Hepatocyte (in vitro differentiated cells): ENCODE data around the gene SHMT2. TPM values are rescaled to one million over a fixed set of nuclear protein-coding genes. Genes with fewer than 3 reads are reported as not detected.

Experiments used
- DNase-seq: peaks from one replicate; pipeline ENCODE4 v3.0.0-alpha.2; 2016; ENCODE audit warnings: low spot score
- H2AFZ ChIP-seq: fragments of 200-600 bp; sonication (generic); 2 replicates; pipeline ENCODE4 v1.6.0; 2016; ENCODE audit warnings: antibody characterized with exemption, mild to moderate bottlenecking
- H3K27ac ChIP-seq: fragments of 200-600 bp; sonication (generic); 2 replicates; pipeline ENCODE4 v1.5.1; 2016; ENCODE audit warnings: mild to moderate bottlenecking
- H3K27me3 ChIP-seq: fragments of 200-600 bp; sonication (generic); 2 replicates; pipeline ENCODE4 v1.6.1; 2016
- H3K36me3 ChIP-seq: fragments of 200-600 bp; sonication (generic); replicated peaks from 2 replicates; pipeline ENCODE4 v1.5.1; 2016; ENCODE audit warnings: low read depth; ENCODE audit not compliant: insufficient read depth
- H3K4me1 ChIP-seq: fragments of 200-600 bp; sonication (generic); 2 replicates; pipeline ENCODE4 v1.5.1; 2016; ENCODE audit warnings: mild to moderate bottlenecking, moderate library complexity; ENCODE audit not compliant: insufficient read depth
- H3K4me2 ChIP-seq: fragments of 200-600 bp; sonication (generic); 2 replicates; pipeline ENCODE4 v1.6.0; 2016
- H3K4me3 ChIP-seq: fragments of 200-600 bp; sonication (generic); 2 replicates; pipeline ENCODE4 v1.5.1; 2016; ENCODE audit warnings: mild to moderate bottlenecking
- H3K79me2 ChIP-seq: fragments of 200-600 bp; sonication (generic); 2 replicates; pipeline ENCODE4 v1.6.0; 2017; ENCODE audit warnings: mild to moderate bottlenecking
- H3K9me2 ChIP-seq: fragments of 200-600 bp; sonication (generic); replicated peaks from 2 replicates; pipeline ENCODE4 v1.6.0; 2017; ENCODE audit warnings: mild to moderate bottlenecking; ENCODE audit not compliant: insufficient read depth
- H3K9me3 ChIP-seq: fragments of 200-600 bp; sonication (generic); 2 replicates; pipeline ENCODE4 v1.5.1; 2016; ENCODE audit warnings: low read depth, mild to moderate bottlenecking
- H4K20me1 ChIP-seq: fragments of 200-600 bp; sonication (generic); 2 replicates; pipeline ENCODE4 v1.6.0; 2016; ENCODE audit warnings: mild to moderate bottlenecking; ENCODE audit not compliant: insufficient read depth, poor library complexity, severe bottlenecking
- CTCF ChIP-seq: fragments of 200-600 bp; sonication (generic); IDR thresholded peaks from 2 replicates; pipeline ENCODE4 v1.5.1; 2016; ENCODE audit warnings: antibody characterized with exemption, mild to moderate bottlenecking; ENCODE audit not compliant: poor library complexity
- EZH2 ChIP-seq: fragments of 200-600 bp; sonication (generic); IDR thresholded peaks from 2 replicates; pipeline ENCODE4 v1.6.1; 2016; ENCODE audit warnings: antibody characterized with exemption, mild to moderate bottlenecking, borderline replicate concordance
- EZH2phosphoT487 ChIP-seq: fragments of 200-600 bp; sonication (generic); IDR thresholded peaks from one replicate; pipeline ENCODE4 v1.6.1; 2018; ENCODE audit warnings: antibody characterized with exemption, mild to moderate bottlenecking, low read depth, moderate library complexity; ENCODE audit not compliant: unreplicated experiment, severe bottlenecking
- WGBS: methylation state at CpG from one replicate; pipeline ENCODE4 v1.1.6; 2016; ENCODE audit warnings: low lambda C conversion rate; ENCODE audit errors: missing lambda C conversion rate; 5-methylcytosine and 5-hydroxymethylcytosine counted together
- polyA plus RNA-seq: library from polyadenylated mRNA; unstranded; fragments of >200 nt; fragmentation: Nextera tagmentation; extraction: Ambion mirVana; gene quantifications from 2 replicates; pipeline ENCODE4 v1.2.1, GENCODE V29; 2016
- total RNA-seq: library from RNA; depleted of rRNA; stranded (reverse); fragments of >200 nt; gene quantifications from 2 replicates; pipeline ENCODE4 v1.2.3, GENCODE V29; 2014

Gene SHMT2
- total and polyA plus RNA-seq, 2 experiments from 2014 or later, result 126 to 168 TPM

GRCh38 chr12:57208631-57209282, 20.8 kb upstream of the SHMT2 start:
- H3K4me3 ChIP-seq, result no peak overlapping the region
- TF ChIP-seq EZH2phosphoT487 (no peak), EZH2 (no peak), CTCF (no peak)
- H3K36me3 ChIP-seq, result no peaks in the 10 kb centered on the region
- no peaks in the 10 kb centered on the region for H3K4me1 ChIP-seq
- no peaks in the 10 kb centered on the region for H4K20me1 ChIP-seq
- no peak overlapping the region for H2AFZ ChIP-seq
- H3K27me3 ChIP-seq, result no peaks in the 10 kb centered on the region
- H3K27ac ChIP-seq, result no peak overlapping the region
- H3K4me2 ChIP-seq, result no peak overlapping the region
- DNase-seq, result no peak
- H3K9me2 ChIP-seq, result no peaks in the 10 kb centered on the region
- no peaks in the 10 kb centered on the region for H3K9me3 ChIP-seq
- H3K79me2 ChIP-seq, result no peaks in the 10 kb centered on the region
- 95% methylated on average over 20 of the region's 22 CpGs for WGBS

- WGBS, result 97% methylated on average over 6 of the region's 8 CpGs
- no peak for DNase-seq
- H3K4me2 ChIP-seq, result no peak overlapping the region
- H3K9me3 ChIP-seq, result no peaks in the 10 kb centered on the region
- no peak overlapping the region for H3K27ac ChIP-seq
- no peaks in the 10 kb centered on the region for H3K79me2 ChIP-seq
- H3K36me3 ChIP-seq, result no peaks in the 10 kb centered on the region
- H3K27me3 ChIP-seq, result peaks cover 5% of the 10 kb centered on the region
- H2AFZ ChIP-seq, result no peak overlapping the region
- H3K9me2 ChIP-seq, result no peaks in the 10 kb centered on the region
- TF ChIP-seq CTCF (no peak), EZH2phosphoT487 (no peak), EZH2 (no peak)
- no peaks in the 10 kb centered on the region for H4K20me1 ChIP-seq
- no peak overlapping the region for H3K4me3 ChIP-seq
- peaks cover 4% of the 10 kb centered on the region for H3K4me1 ChIP-seq
Observed at GRCh38 chr12:57209916-57210315, 19.6 kb upstream of the SHMT2 start.

- Histone ChIP-seq H3K9me3 (no peaks in the 10 kb centered on the region), H3K36me3 (no peaks in the 10 kb centered on the region), H3K4me3 (no peak overlapping the region), H2AFZ (no peak overlapping the region), H3K27ac (no peak overlapping the region), H3K79me2 (no peaks in the 10 kb centered on the region), H3K4me2 (no peak overlapping the region), H3K9me2 (no peaks in the 10 kb centered on the region), H3K27me3 (peaks cover 10% of the 10 kb centered on the region), H3K4me1 (peaks cover 4% of the 10 kb centered on the region), H4K20me1 (no peaks in the 10 kb centered on the region)
- no peak for TF ChIP-seq EZH2
- no peak for TF ChIP-seq CTCF
- TF ChIP-seq EZH2phosphoT487, result no peak
- WGBS, result 94% methylated on average over 11 of the region's 15 CpGs
- no peak for DNase-seq
Observed at GRCh38 chr12:57210461-57210860, 19.1 kb upstream of the SHMT2 start.
